K562 (cell line): ENCODE data around the gene RNU11. TPM values are rescaled to one million over a fixed set of nuclear protein-coding genes. Genes with fewer than 3 reads are reported as not detected.

Source experiments
- ARHGAP35 ChIP-seq: fragments of 450-650 bp; IDR thresholded peaks from 2 replicates; pipeline ENCODE4 v1.6.1; 2018; ENCODE audit not compliant: partially characterized antibody
- EP300 ChIP-seq: IDR thresholded peaks from 2 replicates; pipeline ENCODE4 v1.6.1; 2012; ENCODE audit warnings: low read length, improper control_type of control experiment
- HOXB6 ChIP-seq: fragments of 250-450 bp; sonication (Bioruptor Pico); IDR thresholded peaks from 2 replicates; pipeline ENCODE4 v1.5.1; 2022; ENCODE audit warnings: mild to moderate bottlenecking, borderline replicate concordance
- NR1H2 ChIP-seq: sonication (generic); formaldehyde crosslinking; IDR thresholded peaks from 2 replicates; pipeline ENCODE4 v1.4.0; 2020; ENCODE audit warnings: mild to moderate bottlenecking, missing genetic modification reagents
- RAD51 ChIP-seq: fragments of 450-650 bp; IDR thresholded peaks from 2 replicates; pipeline ENCODE4 v1.7.1; 2016; ENCODE audit warnings: low read depth, mild to moderate bottlenecking, borderline replicate concordance
- RBM39 ChIP-seq: fragments of 200-400 bp; formaldehyde crosslinking; optimal IDR thresholded peaks from 2 replicates; pipeline ENCODE3; 2018; ENCODE audit warnings: low read depth, low read length
- TAF7 ChIP-seq: fragments of 450-650 bp; IDR thresholded peaks from 2 replicates; pipeline ENCODE4 v1.6.1; 2016; ENCODE audit warnings: missing genetic modification characterization, missing compliant biosample characterization
- THRAP3 ChIP-seq: fragments of 450-650 bp; IDR thresholded peaks from 2 replicates; pipeline ENCODE4 v1.6.1; 2016; ENCODE audit warnings: mild to moderate bottlenecking, inconsistent platforms, borderline replicate concordance
- XRCC4 ChIP-seq: IDR thresholded peaks from one replicate; pipeline ENCODE4 v1.6.1; 2011; ENCODE audit not compliant: insufficient read depth, insufficient read length; ENCODE audit errors: extremely low read depth
- ZBTB7A ChIP-seq: IDR thresholded peaks from 2 replicates; pipeline ENCODE4 v1.6.1; 2011; ENCODE audit warnings: low read depth, mild to moderate bottlenecking, low read length, moderate library complexity, borderline replicate concordance; ENCODE audit not compliant: control insufficient read depth
- ZNF347 ChIP-seq: fragments of 450-650 bp; formaldehyde crosslinking; IDR thresholded peaks from 2 replicates; pipeline ENCODE4 v1.4.0; 2020; ENCODE audit warnings: low read depth, mild to moderate bottlenecking, moderate library complexity
- ZNF696 ChIP-seq: fragments of 250-450 bp; sonication (Bioruptor Pico); conservative IDR thresholded peaks from 2 replicates; pipeline ENCODE4 v1.4.0; 2020; ENCODE audit warnings: mild to moderate bottlenecking, moderate library complexity
- ZNF75A ChIP-seq: fragments of 450-650 bp; formaldehyde crosslinking; IDR thresholded peaks from 2 replicates; pipeline ENCODE4 v1.4.0; 2020; ENCODE audit warnings: mild to moderate bottlenecking
- polyA plus RNA-seq, 8 experiments: library from polyadenylated mRNA; depleted of rRNA in 4 of 8; stranded (reverse) in 5 of 8; unstranded in 3 of 8; fragments of >200 nt; fragmentation: Nextera tagmentation in 2 of 8; fragmentation: Illumina TruSeq in 1 of 8; extraction: Ambion mirVana in 2 of 8; extraction: Trizol in 1 of 8; gene quantifications; 2 replicates each; pipeline versions ENCODE4 v1.2.1 to v1.2.3, GENCODE V29; 2011 to 2014; ENCODE audit warnings: inconsistent platforms in 1 of 8, missing spikeins in 1 of 8
- total RNA-seq, 7 experiments: library from RNA; depleted of rRNA in 6 of 7; stranded (reverse); fragments of >200 nt in 6 of 7; fragmentation: Illumina TruSeq in 2 of 7; extraction: Trizol in 2 of 7; gene quantifications; 2 replicates each; pipeline versions ENCODE4 v1.2.1 to v1.2.3, GENCODE V29; 2011 to 2021; ENCODE audit warnings: low replicate concordance in 1 of 7
- TF ChIP-seq, protein P1 (sequence below), 2 experiments: fragments of 450-650 bp; formaldehyde crosslinking in 1 of 2; IDR thresholded peaks; 2 replicates each; pipeline versions ENCODE4 v1.4.0 to v1.6.1; 2014 to 2020; ENCODE audit warnings: mild to moderate bottlenecking in 2 of 2, borderline replicate concordance in 1 of 2, low read depth in 1 of 2
- TF ChIP-seq, protein P2 (sequence below): fragments of 250-450 bp; sonication (Bioruptor Pico); IDR thresholded peaks from 2 replicates; pipeline ENCODE4 v1.9.0; 2021; ENCODE audit warnings: mild to moderate bottlenecking, inconsistent platforms
- TF ChIP-seq, protein P3 (sequence below), 2 experiments: IDR thresholded peaks in 1 of 2; conservative IDR thresholded peaks in 1 of 2; 2 replicates each; pipeline ENCODE4 v1.6.1; 2016; ENCODE audit warnings: low read depth in 2 of 2, mild to moderate bottlenecking in 1 of 2, missing compliant biosample characterization in 1 of 2, missing genetic modification characterization in 1 of 2, moderate library complexity in 1 of 2

Gene RNU11
- total and polyA plus RNA-seq, 9 of the 15 experiments (the other 6 are each of a cell fraction or from before 2014, with no cell fraction given) = not detected

DNA sequence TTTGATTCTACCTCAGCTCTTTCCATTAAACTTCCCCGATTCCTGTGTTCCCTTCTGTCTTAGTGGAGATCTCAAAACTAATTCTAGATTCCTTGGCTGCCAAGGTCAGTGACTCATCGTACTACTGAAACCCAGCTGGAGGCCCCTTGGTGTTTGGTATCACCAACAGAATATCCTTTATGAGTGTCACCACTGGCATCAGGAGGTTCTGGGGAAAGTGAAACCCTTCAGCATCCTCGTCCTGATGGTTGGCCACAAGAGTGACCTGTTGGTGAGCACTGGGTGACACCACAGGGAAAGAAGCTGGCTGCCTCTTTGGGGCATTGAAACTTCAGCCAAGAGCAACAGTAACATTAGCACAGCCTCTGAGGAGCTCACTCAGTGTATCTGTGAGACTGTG, 46.7 kb upstream of the RNU11 start (continued):
- TF ChIP-seq, protein P1, sequence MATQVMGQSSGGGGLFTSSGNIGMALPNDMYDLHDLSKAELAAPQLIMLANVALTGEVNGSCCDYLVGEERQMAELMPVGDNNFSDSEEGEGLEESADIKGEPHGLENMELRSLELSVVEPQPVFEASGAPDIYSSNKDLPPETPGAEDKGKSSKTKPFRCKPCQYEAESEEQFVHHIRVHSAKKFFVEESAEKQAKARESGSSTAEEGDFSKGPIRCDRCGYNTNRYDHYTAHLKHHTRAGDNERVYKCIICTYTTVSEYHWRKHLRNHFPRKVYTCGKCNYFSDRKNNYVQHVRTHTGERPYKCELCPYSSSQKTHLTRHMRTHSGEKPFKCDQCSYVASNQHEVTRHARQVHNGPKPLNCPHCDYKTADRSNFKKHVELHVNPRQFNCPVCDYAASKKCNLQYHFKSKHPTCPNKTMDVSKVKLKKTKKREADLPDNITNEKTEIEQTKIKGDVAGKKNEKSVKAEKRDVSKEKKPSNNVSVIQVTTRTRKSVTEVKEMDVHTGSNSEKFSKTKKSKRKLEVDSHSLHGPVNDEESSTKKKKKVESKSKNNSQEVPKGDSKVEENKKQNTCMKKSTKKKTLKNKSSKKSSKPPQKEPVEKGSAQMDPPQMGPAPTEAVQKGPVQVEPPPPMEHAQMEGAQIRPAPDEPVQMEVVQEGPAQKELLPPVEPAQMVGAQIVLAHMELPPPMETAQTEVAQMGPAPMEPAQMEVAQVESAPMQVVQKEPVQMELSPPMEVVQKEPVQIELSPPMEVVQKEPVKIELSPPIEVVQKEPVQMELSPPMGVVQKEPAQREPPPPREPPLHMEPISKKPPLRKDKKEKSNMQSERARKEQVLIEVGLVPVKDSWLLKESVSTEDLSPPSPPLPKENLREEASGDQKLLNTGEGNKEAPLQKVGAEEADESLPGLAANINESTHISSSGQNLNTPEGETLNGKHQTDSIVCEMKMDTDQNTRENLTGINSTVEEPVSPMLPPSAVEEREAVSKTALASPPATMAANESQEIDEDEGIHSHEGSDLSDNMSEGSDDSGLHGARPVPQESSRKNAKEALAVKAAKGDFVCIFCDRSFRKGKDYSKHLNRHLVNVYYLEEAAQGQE (IDR thresholded peaks at IDR 0.05; ENCODE audit: borderline replicate concordance) = no peak
- TF ChIP-seq, protein P1 (CRISPR knock-in tag; IDR thresholded peaks at IDR 0.05; ENCODE audit: low read depth) = no peak
- TF ChIP-seq ARHGAP35 (no peak), RBM39 (no peak), XRCC4 (no peak), ZNF347 (CRISPR knock-in tag) (no peak), THRAP3 (no peak), ZBTB7A (no peak), ZNF75A (no peak), EP300 (no peak), NR1H2 (CRISPR knock-in tag) (no peak), ZNF696 (no peak), RAD51 (no peak), HOXB6 (CRISPR knock-in tag) (no peak), TAF7 (tag) (no peak)
- TF ChIP-seq, protein P2, sequence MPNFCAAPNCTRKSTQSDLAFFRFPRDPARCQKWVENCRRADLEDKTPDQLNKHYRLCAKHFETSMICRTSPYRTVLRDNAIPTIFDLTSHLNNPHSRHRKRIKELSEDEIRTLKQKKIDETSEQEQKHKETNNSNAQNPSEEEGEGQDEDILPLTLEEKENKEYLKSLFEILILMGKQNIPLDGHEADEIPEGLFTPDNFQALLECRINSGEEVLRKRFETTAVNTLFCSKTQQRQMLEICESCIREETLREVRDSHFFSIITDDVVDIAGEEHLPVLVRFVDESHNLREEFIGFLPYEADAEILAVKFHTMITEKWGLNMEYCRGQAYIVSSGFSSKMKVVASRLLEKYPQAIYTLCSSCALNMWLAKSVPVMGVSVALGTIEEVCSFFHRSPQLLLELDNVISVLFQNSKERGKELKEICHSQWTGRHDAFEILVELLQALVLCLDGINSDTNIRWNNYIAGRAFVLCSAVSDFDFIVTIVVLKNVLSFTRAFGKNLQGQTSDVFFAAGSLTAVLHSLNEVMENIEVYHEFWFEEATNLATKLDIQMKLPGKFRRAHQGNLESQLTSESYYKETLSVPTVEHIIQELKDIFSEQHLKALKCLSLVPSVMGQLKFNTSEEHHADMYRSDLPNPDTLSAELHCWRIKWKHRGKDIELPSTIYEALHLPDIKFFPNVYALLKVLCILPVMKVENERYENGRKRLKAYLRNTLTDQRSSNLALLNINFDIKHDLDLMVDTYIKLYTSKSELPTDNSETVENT (CRISPR knock-in tag) = no peak
- TF ChIP-seq, protein P3, sequence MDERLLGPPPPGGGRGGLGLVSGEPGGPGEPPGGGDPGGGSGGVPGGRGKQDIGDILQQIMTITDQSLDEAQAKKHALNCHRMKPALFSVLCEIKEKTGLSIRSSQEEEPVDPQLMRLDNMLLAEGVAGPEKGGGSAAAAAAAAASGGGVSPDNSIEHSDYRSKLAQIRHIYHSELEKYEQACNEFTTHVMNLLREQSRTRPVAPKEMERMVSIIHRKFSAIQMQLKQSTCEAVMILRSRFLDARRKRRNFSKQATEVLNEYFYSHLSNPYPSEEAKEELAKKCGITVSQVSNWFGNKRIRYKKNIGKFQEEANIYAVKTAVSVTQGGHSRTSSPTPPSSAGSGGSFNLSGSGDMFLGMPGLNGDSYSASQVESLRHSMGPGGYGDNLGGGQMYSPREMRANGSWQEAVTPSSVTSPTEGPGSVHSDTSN (CRISPR knock-in tag; IDR thresholded peaks at IDR 0.05; ENCODE audit: low read depth) = no peak
- TF ChIP-seq, protein P3 (tag; conservative IDR thresholded peaks at IDR 0.05; ENCODE audit: low read depth) = no peak
